GM12878 (cell line): ENCODE data around the gene CENPX. TPM values are rescaled to one million over a fixed set of nuclear protein-coding genes. Genes with fewer than 3 reads are reported as not detected.

Source experiments
- CHD2 ChIP-seq: IDR thresholded peaks from 2 replicates; pipeline ENCODE4 v1.6.1; 2011; ENCODE audit warnings: low read depth, low read length, improper control_type of control experiment, borderline replicate concordance
- CHD4 ChIP-seq: fragments of 200-600 bp; sonication (generic); IDR thresholded peaks from 2 replicates; pipeline ENCODE4 v1.6.1; 2016; ENCODE audit warnings: mild to moderate bottlenecking
- EED ChIP-seq: sonication (generic); IDR thresholded peaks from 2 replicates; pipeline ENCODE4 v1.6.1; 2016; ENCODE audit warnings: antibody characterized with exemption, low read depth
- ESRRA ChIP-seq: IDR thresholded peaks from 2 replicates; pipeline ENCODE4 v1.6.1; 2012; ENCODE audit warnings: mild to moderate bottlenecking, low read length, improper control_type of control experiment
- ETV6 ChIP-seq, 2 experiments: fragments of 450-650 bp in 1 of 2; IDR thresholded peaks in 1 of 2; conservative IDR thresholded peaks in 1 of 2; 2 replicates each; pipeline ENCODE4 v1.6.1; 2014; ENCODE audit warnings: antibody characterized with exemption in 1 of 2, borderline replicate concordance in 1 of 2, low read depth in 1 of 2, mild to moderate bottlenecking in 1 of 2, moderate library complexity in 1 of 2
- EZH2 ChIP-seq: IDR thresholded peaks from 2 replicates; pipeline ENCODE4 v1.6.1; 2012; ENCODE audit warnings: low read depth, mild to moderate bottlenecking, control low read depth, inconsistent platforms, low read length, borderline replicate concordance; ENCODE audit not compliant: control insufficient read depth
- IRF4 ChIP-seq: IDR thresholded peaks from 2 replicates; pipeline ENCODE4 v1.6.1; 2011; ENCODE audit warnings: low read depth, low read length
- KAT2A ChIP-seq: conservative IDR thresholded peaks from 2 replicates; pipeline ENCODE4 v1.6.1; 2011; ENCODE audit warnings: low read depth, low read length; ENCODE audit not compliant: control insufficient read depth
- MXI1 ChIP-seq: fragments of 150-350 bp; IDR thresholded peaks from 2 replicates; pipeline ENCODE4 v1.6.1; 2011; ENCODE audit warnings: low read depth, mild to moderate bottlenecking, inconsistent platforms, low read length, improper control_type of control experiment
- POLR2AphosphoS2 ChIP-seq: IDR thresholded peaks from 2 replicates; pipeline ENCODE4 v1.6.1; 2011; ENCODE audit warnings: low read depth, mild to moderate bottlenecking, low read length, improper control_type of control experiment, moderate library complexity
- POLR2AphosphoS5 ChIP-seq: IDR thresholded peaks from 2 replicates; pipeline ENCODE4 v1.6.1; 2011; ENCODE audit warnings: mild to moderate bottlenecking, low read length, inconsistent platforms
- RAD51 ChIP-seq: fragments of 450-650 bp; IDR thresholded peaks from 2 replicates; pipeline ENCODE4 v1.6.1; 2016; ENCODE audit warnings: moderate library complexity, mild to moderate bottlenecking, inconsistent platforms
- RUNX3 ChIP-seq: IDR thresholded peaks from 2 replicates; pipeline ENCODE4 v1.6.1; 2012; ENCODE audit warnings: low read length, inconsistent platforms
- SUPT20H ChIP-seq: IDR thresholded peaks from 2 replicates; pipeline ENCODE4 v1.6.1; 2011; ENCODE audit warnings: low read depth, mild to moderate bottlenecking, low read length, moderate library complexity, borderline replicate concordance; ENCODE audit not compliant: control insufficient read depth
- TCF12 ChIP-seq: IDR thresholded peaks from 2 replicates; pipeline ENCODE4 v1.6.1; 2011; ENCODE audit warnings: low read depth, mild to moderate bottlenecking, low read length
- polyA plus RNA-seq, 11 experiments: library from polyadenylated mRNA; depleted of rRNA in 4 of 11; unstranded in 6 of 11; stranded (reverse) in 5 of 11; fragments of >200 nt; fragmentation: Nextera tagmentation in 4 of 11; fragmentation: Illumina TruSeq in 1 of 11; extraction: Ambion mirVana in 4 of 11; extraction: Trizol in 1 of 11; gene quantifications; 1 replicate in 1 of 11; 2 replicates in 10 of 11; pipeline versions ENCODE4 v1.2.1 to v1.2.3, GENCODE V29; 2011 to 2016; ENCODE audit warnings: inconsistent platforms in 2 of 11, missing spikeins in 2 of 11, low read depth in 1 of 11
- total RNA-seq, 4 experiments: library from RNA; depleted of rRNA in 3 of 4; stranded (reverse); fragments of >200 nt in 3 of 4; fragmentation: Illumina TruSeq in 1 of 4; extraction: Trizol in 1 of 4; gene quantifications; 2 replicates each; pipeline versions ENCODE4 v1.2.1 to v1.2.3, GENCODE V29; 2013 to 2021
- TF ChIP-seq, protein P1 (sequence below): IDR thresholded peaks from 2 replicates; pipeline ENCODE4 v1.6.1; 2011; ENCODE audit warnings: borderline replicate concordance, low read depth, mild to moderate bottlenecking, moderate library complexity, low read length; ENCODE audit not compliant: insufficient read depth, poor library complexity, severe bottlenecking
- TF ChIP-seq, protein P2 (sequence below): fragments of 450-650 bp; IDR thresholded peaks from 2 replicates; pipeline ENCODE4 v1.6.1; 2017; ENCODE audit warnings: mild to moderate bottlenecking
- TF ChIP-seq, protein P3 (sequence below): fragments of 450-650 bp; IDR thresholded peaks from 2 replicates; pipeline ENCODE4 v1.6.1; 2017; ENCODE audit warnings: low read depth, mild to moderate bottlenecking, moderate library complexity
- TF ChIP-seq, protein P4 (sequence below): IDR thresholded peaks from 2 replicates; pipeline ENCODE4 v1.6.1; 2012; ENCODE audit warnings: improper control_type of control experiment, low read depth, low read length; ENCODE audit not compliant: insufficient replicate concordance

The CENPX gene
- total and polyA plus RNA-seq, 10 of the 15 experiments (the other 5 are each of a cell fraction or from before 2014, with no cell fraction given), result 11.7 to 182 (median 71.9) TPM

DNA sequence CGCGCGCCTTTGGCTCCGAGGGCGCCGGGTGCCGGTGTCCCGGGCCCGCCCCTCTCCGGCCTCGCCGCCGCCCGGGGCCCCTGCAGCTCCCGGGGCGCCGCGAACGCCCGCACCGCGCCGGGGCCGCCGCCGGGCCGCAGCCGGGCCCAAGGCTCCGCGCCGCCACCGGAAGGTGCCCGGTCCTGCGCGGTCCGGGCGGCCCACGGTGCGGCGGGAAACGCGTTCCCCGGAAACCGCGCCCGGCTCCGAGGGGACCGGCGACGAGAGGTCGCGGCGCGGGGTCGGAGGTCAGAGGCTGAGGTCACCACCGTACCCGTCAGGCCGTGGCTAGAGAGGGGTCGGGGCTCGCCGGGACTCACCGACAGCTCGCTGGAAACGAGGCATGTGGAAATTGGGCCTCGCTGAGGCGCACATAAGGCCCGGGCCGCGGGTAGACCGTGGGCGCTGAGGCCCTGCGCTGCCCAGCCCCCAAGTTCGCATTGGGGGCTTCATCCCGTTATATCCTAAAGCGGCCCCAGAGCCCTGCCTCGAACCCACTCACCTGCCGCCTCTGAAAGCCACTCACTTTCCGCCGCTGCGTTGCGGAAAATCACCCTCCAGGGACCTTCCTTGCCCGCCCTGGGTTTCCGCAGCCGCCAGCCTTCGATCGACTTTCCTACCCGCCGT, 43.1 kb upstream of the CENPX start, which contains the start of gene DUS1L (continued):
- TF ChIP-seq, protein P1, sequence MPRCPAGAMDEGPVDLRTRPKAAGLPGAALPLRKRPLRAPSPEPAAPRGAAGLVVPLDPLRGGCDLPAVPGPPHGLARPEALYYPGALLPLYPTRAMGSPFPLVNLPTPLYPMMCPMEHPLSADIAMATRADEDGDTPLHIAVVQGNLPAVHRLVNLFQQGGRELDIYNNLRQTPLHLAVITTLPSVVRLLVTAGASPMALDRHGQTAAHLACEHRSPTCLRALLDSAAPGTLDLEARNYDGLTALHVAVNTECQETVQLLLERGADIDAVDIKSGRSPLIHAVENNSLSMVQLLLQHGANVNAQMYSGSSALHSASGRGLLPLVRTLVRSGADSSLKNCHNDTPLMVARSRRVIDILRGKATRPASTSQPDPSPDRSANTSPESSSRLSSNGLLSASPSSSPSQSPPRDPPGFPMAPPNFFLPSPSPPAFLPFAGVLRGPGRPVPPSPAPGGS, result no peak
- TF ChIP-seq CHD2 (peak; percentile 15; the same call in 1 of the 2 replicates), RUNX3 (peak; percentile 77), IRF4 (0 out of 2 replicates have a peak, but pooled peaks have one; percentile 30), EED (no peak), MXI1 (peak; percentile 82), EZH2 (no peak), RAD51 (no peak), KAT2A (no peak), ETV6 (conservative IDR thresholded peaks at IDR 0.05 in 1 of 2, IDR thresholded peaks at IDR 0.05 in 1 of 2; ENCODE audit: borderline replicate concordance in 1 of 2, low read depth in 1 of 2) (no peak), POLR2AphosphoS2 (peak; percentile 82), CHD4 (no peak), SUPT20H (no peak), TCF12 (0 out of 2 replicates have a peak, but pooled peaks have one; percentile 36), POLR2AphosphoS5 (no peak), ESRRA (peak; percentile 89)
- TF ChIP-seq, protein P2, sequence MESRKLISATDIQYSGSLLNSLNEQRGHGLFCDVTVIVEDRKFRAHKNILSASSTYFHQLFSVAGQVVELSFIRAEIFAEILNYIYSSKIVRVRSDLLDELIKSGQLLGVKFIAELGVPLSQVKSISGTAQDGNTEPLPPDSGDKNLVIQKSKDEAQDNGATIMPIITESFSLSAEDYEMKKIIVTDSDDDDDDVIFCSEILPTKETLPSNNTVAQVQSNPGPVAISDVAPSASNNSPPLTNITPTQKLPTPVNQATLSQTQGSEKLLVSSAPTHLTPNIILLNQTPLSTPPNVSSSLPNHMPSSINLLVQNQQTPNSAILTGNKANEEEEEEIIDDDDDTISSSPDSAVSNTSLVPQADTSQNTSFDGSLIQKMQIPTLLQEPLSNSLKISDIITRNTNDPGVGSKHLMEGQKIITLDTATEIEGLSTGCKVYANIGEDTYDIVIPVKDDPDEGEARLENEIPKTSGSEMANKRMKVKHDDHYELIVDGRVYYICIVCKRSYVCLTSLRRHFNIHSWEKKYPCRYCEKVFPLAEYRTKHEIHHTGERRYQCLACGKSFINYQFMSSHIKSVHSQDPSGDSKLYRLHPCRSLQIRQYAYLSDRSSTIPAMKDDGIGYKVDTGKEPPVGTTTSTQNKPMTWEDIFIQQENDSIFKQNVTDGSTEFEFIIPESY, result peak; percentile 47; the same call in 1 of the 2 replicates
- TF ChIP-seq, protein P3, sequence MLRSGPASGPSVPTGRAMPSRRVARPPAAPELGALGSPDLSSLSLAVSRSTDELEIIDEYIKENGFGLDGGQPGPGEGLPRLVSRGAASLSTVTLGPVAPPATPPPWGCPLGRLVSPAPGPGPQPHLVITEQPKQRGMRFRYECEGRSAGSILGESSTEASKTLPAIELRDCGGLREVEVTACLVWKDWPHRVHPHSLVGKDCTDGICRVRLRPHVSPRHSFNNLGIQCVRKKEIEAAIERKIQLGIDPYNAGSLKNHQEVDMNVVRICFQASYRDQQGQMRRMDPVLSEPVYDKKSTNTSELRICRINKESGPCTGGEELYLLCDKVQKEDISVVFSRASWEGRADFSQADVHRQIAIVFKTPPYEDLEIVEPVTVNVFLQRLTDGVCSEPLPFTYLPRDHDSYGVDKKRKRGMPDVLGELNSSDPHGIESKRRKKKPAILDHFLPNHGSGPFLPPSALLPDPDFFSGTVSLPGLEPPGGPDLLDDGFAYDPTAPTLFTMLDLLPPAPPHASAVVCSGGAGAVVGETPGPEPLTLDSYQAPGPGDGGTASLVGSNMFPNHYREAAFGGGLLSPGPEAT, result no peak
- TF ChIP-seq, protein P4, sequence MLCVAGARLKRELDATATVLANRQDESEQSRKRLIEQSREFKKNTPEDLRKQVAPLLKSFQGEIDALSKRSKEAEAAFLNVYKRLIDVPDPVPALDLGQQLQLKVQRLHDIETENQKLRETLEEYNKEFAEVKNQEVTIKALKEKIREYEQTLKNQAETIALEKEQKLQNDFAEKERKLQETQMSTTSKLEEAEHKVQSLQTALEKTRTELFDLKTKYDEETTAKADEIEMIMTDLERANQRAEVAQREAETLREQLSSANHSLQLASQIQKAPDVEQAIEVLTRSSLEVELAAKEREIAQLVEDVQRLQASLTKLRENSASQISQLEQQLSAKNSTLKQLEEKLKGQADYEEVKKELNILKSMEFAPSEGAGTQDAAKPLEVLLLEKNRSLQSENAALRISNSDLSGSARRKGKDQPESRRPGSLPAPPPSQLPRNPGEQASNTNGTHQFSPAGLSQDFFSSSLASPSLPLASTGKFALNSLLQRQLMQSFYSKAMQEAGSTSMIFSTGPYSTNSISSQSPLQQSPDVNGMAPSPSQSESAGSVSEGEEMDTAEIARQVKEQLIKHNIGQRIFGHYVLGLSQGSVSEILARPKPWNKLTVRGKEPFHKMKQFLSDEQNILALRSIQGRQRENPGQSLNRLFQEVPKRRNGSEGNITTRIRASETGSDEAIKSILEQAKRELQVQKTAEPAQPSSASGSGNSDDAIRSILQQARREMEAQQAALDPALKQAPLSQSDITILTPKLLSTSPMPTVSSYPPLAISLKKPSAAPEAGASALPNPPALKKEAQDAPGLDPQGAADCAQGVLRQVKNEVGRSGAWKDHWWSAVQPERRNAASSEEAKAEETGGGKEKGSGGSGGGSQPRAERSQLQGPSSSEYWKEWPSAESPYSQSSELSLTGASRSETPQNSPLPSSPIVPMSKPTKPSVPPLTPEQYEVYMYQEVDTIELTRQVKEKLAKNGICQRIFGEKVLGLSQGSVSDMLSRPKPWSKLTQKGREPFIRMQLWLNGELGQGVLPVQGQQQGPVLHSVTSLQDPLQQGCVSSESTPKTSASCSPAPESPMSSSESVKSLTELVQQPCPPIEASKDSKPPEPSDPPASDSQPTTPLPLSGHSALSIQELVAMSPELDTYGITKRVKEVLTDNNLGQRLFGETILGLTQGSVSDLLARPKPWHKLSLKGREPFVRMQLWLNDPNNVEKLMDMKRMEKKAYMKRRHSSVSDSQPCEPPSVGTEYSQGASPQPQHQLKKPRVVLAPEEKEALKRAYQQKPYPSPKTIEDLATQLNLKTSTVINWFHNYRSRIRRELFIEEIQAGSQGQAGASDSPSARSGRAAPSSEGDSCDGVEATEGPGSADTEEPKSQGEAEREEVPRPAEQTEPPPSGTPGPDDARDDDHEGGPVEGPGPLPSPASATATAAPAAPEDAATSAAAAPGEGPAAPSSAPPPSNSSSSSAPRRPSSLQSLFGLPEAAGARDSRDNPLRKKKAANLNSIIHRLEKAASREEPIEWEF, result no peak
